ENCODE data around the gene RFX3. TPM values are rescaled to one million over a fixed set of nuclear protein-coding genes. Genes with fewer than 3 reads are reported as not detected.
A peak's percentile ranks its signal among the peaks of the same experiment; 100 is the strongest.

The RFX3 gene
- total RNA-seq, 1 donor from 2014 or later, result 11.8 TPM

DNA sequence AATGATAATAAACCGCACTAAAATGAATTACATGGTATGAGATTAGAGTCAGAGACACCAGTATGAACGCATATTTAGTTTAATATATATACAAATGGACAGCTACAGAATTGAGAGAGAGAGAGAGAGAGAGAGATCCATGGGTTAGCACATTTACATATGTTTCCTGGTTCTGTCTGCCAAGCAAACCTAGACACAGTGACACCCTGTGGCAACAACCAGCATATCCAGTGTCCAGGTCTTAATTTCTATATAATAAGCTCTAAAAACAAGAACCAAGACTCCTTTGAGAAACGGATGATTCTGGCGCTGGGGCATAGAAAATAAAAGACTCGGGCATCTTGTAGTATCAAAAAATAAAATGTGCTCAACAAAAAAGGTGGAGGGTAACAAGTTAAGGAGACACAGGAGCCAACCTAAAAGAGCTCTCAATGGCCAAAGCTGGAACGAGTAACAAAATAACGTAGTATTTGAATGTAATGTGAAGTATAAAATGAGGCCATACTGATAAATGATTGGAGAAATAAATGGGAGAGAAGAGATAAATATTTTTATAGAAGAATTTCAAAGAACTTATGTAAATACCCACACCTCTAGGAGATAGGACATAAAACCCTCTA, 84.5 kb downstream of the RFX3 start:
- no peaks in the 10 kb centered on the region for H3K27me3 ChIP-seq
- no peaks in the 10 kb centered on the region for H3K4me1 ChIP-seq
- H3K27ac ChIP-seq, result no peak overlapping the region
- no peak for DNase-seq (ENCODE audit: extremely low spot score in 2 of 2)
- no peaks in the 10 kb centered on the region for H3K9me3 ChIP-seq
- intact Hi-C loops (cut with DNase I), result no loop called here
- H3K4me3 ChIP-seq, result no peak overlapping the region
- H3K36me3 ChIP-seq, result no peaks in the 10 kb centered on the region
- TF ChIP-seq POLR2AphosphoS5 (IDR thresholded peaks at IDR 0.05; ENCODE audit: insufficient read depth in 1 of 2, low read depth in 1 of 2), result no peak
- no peak for TF ChIP-seq POLR2A (IDR thresholded peaks at IDR 0.05)
- TF ChIP-seq, protein P1, sequence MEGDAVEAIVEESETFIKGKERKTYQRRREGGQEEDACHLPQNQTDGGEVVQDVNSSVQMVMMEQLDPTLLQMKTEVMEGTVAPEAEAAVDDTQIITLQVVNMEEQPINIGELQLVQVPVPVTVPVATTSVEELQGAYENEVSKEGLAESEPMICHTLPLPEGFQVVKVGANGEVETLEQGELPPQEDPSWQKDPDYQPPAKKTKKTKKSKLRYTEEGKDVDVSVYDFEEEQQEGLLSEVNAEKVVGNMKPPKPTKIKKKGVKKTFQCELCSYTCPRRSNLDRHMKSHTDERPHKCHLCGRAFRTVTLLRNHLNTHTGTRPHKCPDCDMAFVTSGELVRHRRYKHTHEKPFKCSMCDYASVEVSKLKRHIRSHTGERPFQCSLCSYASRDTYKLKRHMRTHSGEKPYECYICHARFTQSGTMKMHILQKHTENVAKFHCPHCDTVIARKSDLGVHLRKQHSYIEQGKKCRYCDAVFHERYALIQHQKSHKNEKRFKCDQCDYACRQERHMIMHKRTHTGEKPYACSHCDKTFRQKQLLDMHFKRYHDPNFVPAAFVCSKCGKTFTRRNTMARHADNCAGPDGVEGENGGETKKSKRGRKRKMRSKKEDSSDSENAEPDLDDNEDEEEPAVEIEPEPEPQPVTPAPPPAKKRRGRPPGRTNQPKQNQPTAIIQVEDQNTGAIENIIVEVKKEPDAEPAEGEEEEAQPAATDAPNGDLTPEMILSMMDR (IDR thresholded peaks at IDR 0.05), result peak in 1 of 3 experiments; percentile 22

DNA sequence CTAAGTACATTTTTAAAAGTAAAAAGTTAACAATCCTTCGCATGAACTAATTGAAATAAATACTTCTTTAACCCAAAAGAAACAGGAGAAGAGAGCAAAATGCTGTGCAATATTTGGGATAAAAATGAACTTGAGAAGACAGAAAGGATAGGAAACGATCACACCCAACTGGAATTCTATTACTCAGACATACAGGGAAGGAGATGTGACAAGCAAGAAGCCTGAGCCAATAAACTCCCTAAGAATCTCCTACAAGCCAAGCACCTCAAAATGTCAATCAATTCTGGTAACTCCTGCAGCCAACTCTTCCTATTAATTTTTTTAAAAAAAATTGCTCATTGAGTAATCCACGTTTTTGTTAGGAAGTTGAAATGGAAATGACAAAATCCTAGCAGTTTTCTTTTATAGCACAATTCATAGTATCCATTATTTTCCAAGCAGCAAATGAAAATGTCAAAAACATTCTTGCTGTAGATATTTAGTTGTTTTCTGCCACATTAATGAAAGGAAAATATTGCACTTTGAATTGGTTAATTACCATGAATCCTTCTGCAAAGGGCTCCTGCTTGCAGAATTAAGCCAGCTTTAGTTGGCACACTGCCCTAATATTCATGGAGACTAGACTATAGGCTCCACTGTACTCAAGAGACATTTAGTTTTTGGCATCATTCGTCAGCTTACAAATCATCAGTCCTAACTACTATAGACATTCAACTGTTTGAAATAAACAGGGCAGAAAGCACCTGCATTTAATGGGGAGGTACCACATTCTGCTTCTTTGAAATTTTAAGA, 89.0 kb downstream of the RFX3 start:
- H3K4me3 ChIP-seq, result no peak overlapping the region
- no peak for DNase-seq (ENCODE audit: extremely low spot score in 2 of 2)
- no peaks in the 10 kb centered on the region for H3K9me3 ChIP-seq
- no peaks in the 10 kb centered on the region for H3K27me3 ChIP-seq
- peaks cover 6% of the 10 kb centered on the region for H3K4me1 ChIP-seq
- intact Hi-C loops (cut with DNase I), result no loop called here
- TF ChIP-seq POLR2A (IDR thresholded peaks at IDR 0.05), result no peak
- TF ChIP-seq POLR2AphosphoS5 (IDR thresholded peaks at IDR 0.05; ENCODE audit: insufficient read depth in 1 of 2, low read depth in 1 of 2), result peak in 1 of 2 donors; percentile 15
- no peak overlapping the region for H3K27ac ChIP-seq
- no peaks in the 10 kb centered on the region for H3K36me3 ChIP-seq

DNA sequence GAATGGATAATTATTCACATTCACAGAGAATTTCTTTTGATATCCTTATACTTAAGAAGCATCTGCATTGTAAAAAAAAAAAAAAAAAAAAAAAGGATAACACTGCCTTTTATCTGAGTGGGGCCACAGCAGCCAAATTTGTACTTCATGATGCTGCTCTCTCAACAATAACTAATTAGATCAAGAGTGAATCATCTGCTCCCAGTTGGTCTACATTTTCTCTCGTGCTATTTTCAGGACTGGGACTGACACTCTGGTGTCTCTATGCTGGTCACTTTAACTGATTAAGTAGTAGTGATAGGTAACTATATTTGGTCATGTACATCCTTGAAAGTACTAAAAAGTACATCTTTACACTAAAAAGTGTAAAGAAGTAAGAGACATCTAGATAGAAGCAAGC, 90.1 kb downstream of the RFX3 start:
- Histone ChIP-seq H3K4me1 (peaks cover 6% of the 10 kb centered on the region), H3K36me3 (no peaks in the 10 kb centered on the region), H3K27me3 (no peaks in the 10 kb centered on the region), H3K9me3 (no peaks in the 10 kb centered on the region), H3K4me3 (no peak overlapping the region), H3K27ac (no peak overlapping the region)
- intact Hi-C loops (cut with DNase I), result no loop called here
- DNase-seq (ENCODE audit: extremely low spot score in 2 of 2), result no peak
- TF ChIP-seq, protein P1 (IDR thresholded peaks at IDR 0.05), result no peak
- TF ChIP-seq POLR2AphosphoS5 (IDR thresholded peaks at IDR 0.05; ENCODE audit: insufficient read depth in 1 of 2, low read depth in 1 of 2) (no peak), POLR2A (IDR thresholded peaks at IDR 0.05) (no peak)

DNA sequence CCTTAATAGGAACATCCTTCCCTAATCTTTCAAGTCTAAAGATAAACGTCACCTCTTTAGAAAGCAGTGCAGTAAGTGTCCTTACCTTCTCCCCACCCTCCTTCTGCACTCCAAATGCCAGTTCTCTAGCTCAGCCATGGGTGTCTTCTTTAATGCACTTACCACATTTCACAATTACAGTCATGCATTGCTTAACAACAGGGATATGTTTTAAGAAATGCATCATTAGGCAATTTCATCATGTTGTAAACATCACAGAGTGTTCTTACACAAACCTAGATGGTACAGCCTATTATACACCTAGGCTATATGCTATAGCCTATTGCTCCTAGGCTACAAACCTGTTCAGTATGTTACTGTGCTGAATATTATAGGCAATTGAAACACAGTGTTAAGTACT, 91.2 kb downstream of the RFX3 start:
- intact Hi-C loops (cut with DNase I), result no loop called here
- Histone ChIP-seq H3K27me3 (no peaks in the 10 kb centered on the region), H3K27ac (no peak overlapping the region), H3K4me3 (no peak overlapping the region), H3K4me1 (peaks cover 6% of the 10 kb centered on the region), H3K36me3 (no peaks in the 10 kb centered on the region), H3K9me3 (no peaks in the 10 kb centered on the region)
- peak in 1 of 2 donors; percentile 68 for TF ChIP-seq POLR2AphosphoS5 (IDR thresholded peaks at IDR 0.05; ENCODE audit: insufficient read depth in 1 of 2, low read depth in 1 of 2)
- TF ChIP-seq, protein P1 (IDR thresholded peaks at IDR 0.05), result no peak
- no peak for TF ChIP-seq POLR2A (IDR thresholded peaks at IDR 0.05)
- no peak for DNase-seq (ENCODE audit: extremely low spot score in 2 of 2)

DNA sequence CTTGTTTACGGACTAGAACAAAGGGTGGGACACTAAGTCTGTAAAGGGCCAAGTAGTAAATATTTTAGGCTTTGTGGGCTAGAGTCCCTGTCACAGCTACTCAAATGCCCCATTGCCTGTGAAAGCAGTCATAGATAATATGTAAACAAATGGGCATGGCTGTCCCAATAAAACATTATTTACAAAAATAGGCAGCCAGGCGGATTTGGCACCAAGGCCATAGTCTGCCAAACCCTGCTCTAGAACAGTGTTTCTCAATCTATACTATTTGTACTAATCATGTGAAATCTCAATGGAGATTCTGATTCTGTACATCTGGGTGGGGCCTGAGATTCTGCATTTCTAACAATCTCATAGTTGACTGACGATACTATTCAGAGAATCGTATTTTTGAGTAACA, 92.0 kb downstream of the RFX3 start:
- no peaks in the 10 kb centered on the region for H3K9me3 ChIP-seq
- no peak overlapping the region for H3K27ac ChIP-seq
- no peak overlapping the region for H3K4me3 ChIP-seq
- intact Hi-C loops (cut with DNase I), result no loop called here
- TF ChIP-seq, protein P1 (IDR thresholded peaks at IDR 0.05), result no peak
- TF ChIP-seq POLR2AphosphoS5 (IDR thresholded peaks at IDR 0.05; ENCODE audit: insufficient read depth in 1 of 2, low read depth in 1 of 2) (no peak), POLR2A (IDR thresholded peaks at IDR 0.05) (no peak)
- no peak for DNase-seq (ENCODE audit: extremely low spot score in 2 of 2)
- H3K4me1 ChIP-seq, result peaks cover 6% of the 10 kb centered on the region
- no peaks in the 10 kb centered on the region for H3K27me3 ChIP-seq
- H3K36me3 ChIP-seq, result no peaks in the 10 kb centered on the region
